Stimulated activated CD8-positive, alpha-beta memory T cell treated with anti-CD3 and anti-CD28 coated beads, Interleukin-12 subunit alpha, Interleukin-12 subunit beta, amount 100 ng/mL, for 4 hours (primary cell): ENCODE measurements around the gene MRPS14.
A peak's percentile ranks its signal among the peaks of the same experiment; 100 is the strongest.
"Not testable (repeated sequence)": the region's sequence is repeated elsewhere in the genome, so short reads cannot be mapped to it uniquely, and the experiment has no call there.

Source experiments
- DNase-seq: peaks from one replicate; pipeline ENCODE4 v3.0.0-alpha.2; 2020; ENCODE audit warnings: low read depth

Gene MRPS14

GRCh38 chr1:175023043-175023921, at the start of gene MRPS14:
Gene MRPS14 (minus strand): TSS chr1:175023425. CDS start chr1:175023408, 17 bp downstream.
- DNase-seq = peak; percentile 97

GRCh38 chr1:175072099-175072951, 49.1 kb upstream of the MRPS14 start:
- DNase-seq = no peak

GRCh38 chr1:175071276-175071943, 48.2 kb upstream of the MRPS14 start:
- DNase-seq = no peak

GRCh38 chr1:175070818-175071217, 47.6 kb upstream of the MRPS14 start:
- DNase-seq = no peak

DNA sequence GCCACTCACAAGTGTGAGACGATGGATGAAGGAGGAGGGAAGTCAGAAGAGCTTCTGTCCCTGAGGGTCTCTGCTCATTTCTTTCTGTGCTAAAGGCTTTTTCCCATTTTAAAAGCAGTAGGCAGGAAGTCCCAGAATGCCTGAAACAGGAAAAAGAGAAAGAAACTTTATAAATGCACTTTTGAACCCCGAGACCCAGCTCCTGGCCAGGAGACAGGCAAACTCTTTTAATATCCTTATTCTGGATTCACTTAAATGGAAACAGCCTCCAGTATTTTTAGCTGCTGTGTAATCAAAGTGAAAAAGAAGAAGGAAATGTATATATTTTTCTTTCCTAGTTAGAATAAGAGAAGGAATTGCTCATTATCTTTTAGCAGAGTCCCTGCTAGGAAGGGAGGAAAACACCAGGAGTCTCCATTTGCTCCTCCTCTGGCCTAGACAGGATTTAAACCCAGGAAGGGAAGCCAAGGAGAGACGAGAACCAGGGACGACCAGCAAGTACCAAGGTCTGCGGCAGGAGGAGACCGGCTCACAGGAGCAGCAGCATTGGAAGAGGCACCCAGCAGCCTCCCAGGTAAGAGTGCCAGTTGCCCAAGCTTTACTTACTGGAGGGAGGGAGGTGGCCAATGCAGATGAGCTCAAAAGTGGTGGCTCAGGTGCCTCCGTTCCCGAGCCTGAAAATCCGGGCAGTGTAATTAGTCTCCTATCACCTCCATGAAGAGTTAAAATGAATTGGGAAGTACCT, 44.3 kb upstream of the MRPS14 start, which contains the start of gene TNN:
Gene TNN (plus strand): TSS at position 472 of the 745 bp plus-strand sequence. CDS start 9,586 bp downstream, outside the sequence.
- DNase-seq = no peak

- DNase-seq = no peak
Measured at GRCh38 chr1:175062858-175063257, 39.6 kb upstream of the MRPS14 start.

DNA sequence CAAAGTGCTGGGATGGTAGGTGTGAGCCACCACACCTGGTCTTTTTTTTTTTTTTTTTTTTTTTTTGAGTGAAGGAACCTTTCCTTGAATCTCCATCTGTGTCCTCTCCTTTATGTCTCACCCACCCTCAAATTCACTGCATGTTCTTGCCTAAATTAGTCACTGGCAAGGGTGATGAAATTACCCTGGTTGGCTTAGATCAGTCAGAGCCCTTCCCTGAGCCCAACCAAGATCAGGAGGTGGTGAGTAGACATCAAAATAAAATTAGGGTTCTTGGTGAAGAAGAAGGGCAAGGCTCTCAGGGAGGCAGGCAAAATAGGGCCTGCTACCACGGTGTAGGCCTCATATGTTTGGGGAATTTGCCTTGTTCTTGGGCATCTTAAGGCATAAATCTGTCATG, 39.1 kb upstream of the MRPS14 start:
- DNase-seq = no peak

DNA sequence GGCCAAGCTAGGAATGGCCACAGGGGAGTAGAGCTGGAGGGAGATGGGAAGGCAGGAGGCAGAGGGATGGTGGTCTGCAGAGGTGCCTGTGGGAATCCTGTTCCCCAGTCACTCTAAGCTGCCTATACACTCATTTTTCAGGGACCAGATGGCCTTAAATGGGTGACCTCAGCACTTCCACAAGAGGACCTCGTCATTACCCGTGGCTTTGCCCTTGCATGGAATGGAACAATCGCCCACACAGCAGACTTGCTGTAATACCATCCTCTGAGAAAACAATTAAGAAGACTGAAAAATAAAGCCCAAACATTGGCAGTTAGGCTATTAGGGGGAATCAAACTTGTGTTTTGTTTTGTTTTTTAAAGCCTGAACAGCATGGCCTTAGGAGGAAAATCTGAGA, 31.5 kb upstream of the MRPS14 start:
- DNase-seq = no peak

- no peak for DNase-seq
Measured at GRCh38 chr1:175050992-175051391, 27.8 kb upstream of the MRPS14 start.

DNA sequence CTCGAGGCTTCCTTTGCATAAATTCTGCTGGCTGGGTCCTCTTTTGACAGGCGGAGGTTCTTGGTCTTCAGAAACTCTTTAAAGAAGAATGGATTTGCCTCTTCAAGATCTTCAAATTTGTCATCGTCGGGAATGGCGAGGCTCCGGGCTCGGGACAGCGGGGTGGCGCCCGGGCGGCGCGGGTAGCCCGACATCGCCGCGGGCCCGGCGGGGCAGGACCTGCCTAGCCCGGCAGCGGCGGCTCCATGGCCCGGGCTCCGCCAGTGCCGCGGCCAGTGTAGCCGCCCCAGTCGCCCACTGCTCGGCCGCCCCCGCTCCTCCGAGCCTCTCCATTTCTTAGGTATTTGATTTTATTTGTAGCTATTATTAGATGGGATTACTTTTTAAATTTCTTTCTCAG, 22.3 kb upstream of the MRPS14 start:
- no peak for DNase-seq

DNA sequence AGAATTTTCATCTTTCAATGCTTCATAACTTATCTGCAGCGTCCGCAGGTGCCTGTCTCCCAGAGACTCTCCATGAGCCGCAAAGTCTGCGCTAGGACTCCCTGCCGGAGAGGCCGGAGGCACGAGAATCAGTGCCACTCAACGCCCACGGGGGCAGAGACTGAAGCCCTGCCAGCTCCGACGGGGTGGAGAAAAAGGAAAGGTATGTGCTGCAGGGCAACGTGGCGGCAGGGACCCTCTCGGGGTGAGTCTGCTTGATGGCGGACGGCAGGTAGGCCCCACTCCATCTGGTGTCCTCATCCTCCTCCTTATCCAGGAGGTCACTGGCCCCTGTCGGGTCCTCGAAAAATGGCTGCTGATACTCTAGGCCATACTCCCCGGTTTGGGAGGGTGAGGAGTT, 21.9 kb upstream of the MRPS14 start:
- DNase-seq = no peak

- not testable (repeated sequence) for DNase-seq
Measured at GRCh38 chr1:175044591-175044990, 21.4 kb upstream of the MRPS14 start.

- DNase-seq = no peak
Measured at GRCh38 chr1:175043824-175044223, 20.6 kb upstream of the MRPS14 start.

DNA sequence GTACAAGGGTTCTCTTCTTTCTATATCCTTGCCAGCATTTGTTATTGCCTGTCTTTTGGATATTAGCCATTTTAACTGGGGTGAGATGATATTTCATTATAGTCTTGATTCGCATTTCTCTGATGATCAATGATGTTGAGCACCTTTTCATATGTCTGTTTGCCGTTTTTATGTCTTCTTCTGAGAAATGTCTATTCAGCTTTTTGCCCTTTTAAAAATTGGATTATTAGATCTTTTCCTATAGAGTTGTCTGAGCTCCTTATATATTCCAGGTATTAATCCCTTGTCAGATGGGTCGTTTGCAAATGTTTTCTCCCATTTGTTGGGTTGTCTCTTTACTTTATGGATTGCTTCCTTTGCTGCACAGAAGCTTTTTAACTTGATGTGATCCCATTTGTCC, 19.4 kb upstream of the MRPS14 start:
- DNase-seq = no peak

DNA sequence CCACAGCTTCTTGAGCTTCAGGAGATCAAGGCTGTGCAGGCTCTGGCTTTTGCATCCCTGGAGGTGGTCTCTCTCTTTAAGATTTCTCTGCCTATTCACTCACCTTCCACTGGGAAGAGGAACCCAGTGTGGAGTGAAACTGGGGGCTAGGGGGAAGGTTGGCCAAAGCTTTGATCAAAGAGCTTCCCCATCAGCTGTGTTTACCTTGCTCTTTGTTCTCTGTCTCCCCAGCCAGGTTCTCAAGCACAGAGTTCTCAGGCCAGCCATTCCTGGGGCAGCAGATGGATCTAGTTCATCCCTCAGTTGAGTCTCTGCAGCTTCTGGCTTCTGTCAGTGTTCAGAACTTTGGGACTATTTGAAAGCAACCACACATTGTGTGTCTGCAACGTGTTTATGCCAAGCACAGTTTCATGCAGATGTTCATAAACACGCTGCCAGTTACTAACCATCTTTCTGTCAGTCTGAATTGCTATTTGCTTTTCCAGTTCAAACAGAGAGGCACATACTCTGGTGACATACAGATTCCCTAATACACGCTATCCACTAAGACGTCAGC, 17.2 kb upstream of the MRPS14 start:
- DNase-seq = no peak

- no peak for DNase-seq
Measured at GRCh38 chr1:175037416-175037815, 14.2 kb upstream of the MRPS14 start.

DNA sequence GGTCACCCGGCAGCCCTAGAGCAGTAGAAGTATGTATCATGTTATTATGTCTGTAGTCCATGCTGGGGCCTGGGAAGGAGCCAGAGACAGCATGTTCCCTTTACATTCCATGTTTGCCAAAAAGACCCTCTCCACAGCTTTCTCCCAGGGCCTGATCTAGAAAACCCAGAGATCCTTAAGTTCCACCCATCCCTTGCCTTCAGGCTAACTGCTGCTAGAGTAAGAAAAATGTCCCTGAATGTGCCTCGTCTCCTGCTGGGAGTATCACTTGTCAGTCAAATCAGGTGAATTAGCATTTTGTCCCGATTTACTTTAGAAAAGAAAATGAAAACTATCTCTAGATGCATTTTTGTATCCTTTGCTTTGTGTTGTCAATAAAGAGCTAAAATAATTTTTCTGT, 13.3 kb upstream of the MRPS14 start:
- DNase-seq = no peak

DNA sequence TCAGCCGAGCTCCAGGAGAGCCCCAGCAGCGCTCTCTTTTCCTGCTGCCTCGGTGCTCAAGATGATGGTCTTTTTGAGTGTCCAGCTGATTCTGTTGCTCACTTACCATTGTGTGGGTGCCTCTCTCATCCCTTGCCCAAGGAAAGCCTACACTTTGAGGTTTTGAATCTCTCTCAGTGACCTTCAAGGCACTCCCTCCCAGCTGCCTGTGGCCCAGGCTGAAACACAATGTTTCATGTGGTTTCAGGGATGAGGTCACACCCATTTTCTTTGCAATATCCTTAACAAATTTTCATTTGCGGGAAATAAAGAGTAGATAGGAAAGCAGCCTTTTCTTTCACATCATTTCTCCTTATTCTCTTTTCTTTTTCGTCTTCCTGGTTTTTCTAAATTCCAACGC, 12.6 kb upstream of the MRPS14 start:
- DNase-seq = no peak

DNA sequence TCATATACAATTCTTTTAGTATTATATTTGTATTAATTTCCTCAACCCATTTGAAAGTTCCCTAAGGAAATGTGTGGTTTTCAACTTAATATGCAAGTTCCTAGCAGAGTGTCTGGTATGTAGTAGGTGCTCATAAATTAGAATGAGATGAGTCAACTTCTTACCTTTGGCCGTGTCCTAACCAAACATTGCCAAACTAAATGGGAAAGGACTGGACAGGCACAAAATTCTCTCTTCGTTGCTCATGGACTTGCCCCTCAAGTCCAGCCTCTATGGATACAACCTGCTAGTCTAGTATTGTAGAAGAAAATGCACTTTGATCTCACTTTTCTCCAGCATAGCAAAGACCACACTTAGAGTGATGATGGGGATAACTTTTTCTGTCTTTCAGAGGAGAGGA, 11.6 kb upstream of the MRPS14 start:
- no peak for DNase-seq

- no peak for DNase-seq
Measured at GRCh38 chr1:175033953-175034352, 10.7 kb upstream of the MRPS14 start.

DNA sequence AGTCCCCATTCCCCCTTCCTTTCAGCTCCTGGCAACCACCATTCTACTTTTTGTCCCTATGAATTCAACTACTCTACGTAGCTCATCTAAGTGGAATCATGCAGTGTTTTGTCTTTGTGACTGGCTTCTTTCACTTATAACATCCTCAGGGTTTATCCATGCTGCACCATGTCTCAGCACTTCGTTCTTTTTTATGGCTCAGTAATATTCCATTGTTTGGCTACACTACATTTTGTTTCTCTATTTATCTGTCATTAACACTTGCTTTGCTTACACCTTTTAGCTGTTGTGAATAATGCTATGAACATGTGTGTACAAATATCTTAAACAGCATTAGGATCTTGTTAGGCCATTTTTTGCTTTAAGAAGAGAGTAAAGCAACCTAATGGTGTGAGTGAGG, 1.5 kb upstream of the MRPS14 start:
- no peak for DNase-seq

DNA sequence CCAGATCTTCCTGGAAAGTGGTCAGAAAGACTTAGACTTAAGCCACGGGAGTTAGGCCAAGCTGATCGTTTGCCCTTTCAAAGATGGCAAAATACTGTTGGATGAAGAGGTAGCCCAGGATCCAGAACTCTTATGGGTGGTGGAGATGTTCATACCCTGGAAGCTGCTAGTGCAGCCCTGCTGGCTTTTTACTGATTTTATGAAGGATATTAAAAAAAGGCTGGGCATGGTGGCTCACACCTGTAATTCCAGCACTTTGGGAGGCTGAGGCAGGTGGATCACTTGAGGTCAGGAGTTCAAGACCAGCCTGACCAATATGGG, 657 bp upstream of the MRPS14 start:
- DNase-seq = not testable (repeated sequence)
